Transverse colon (tissue), 4 donors: ENCODE measurements around the gene MTMR10.

Experiments
- CTCF ChIP-seq, 5 experiments: fragments of 200-600 bp in 3 of 5; fragments of 450-650 bp in 2 of 5; sonication (generic) in 3 of 5; IDR thresholded peaks; 1 replicate in 2 of 5; 2 replicates in 3 of 5; pipeline ENCODE4 v1.5.1; 2016 to 2017; ENCODE audit warnings: antibody characterized with exemption in 5 of 5, inconsistent platforms in 3 of 5, mild to moderate bottlenecking in 2 of 5, moderate library complexity in 1 of 5
- POLR2AphosphoS5 ChIP-seq, 3 donors: sonication (generic); formaldehyde crosslinking; IDR thresholded peaks; one replicate each; pipeline ENCODE4 v1.6.1; 2016; ENCODE audit warnings: antibody characterized with exemption in 3 of 3

GRCh38 chr15:30969724-30970123 is 21.7 kb downstream of the MTMR10 start:
- no peak for TF ChIP-seq CTCF (IDR thresholded peaks at IDR 0.05)
- TF ChIP-seq POLR2AphosphoS5 (IDR thresholded peaks at IDR 0.05), result no peak
